CD14-positive monocyte (primary cell): ENCODE data around the gene ROBO2. TPM values are rescaled to one million over a fixed set of nuclear protein-coding genes. Genes with fewer than 3 reads are reported as not detected.

Experiments used
- DNase-seq, 3 donors: peaks; one replicate each; pipeline ENCODE4 v3.0.0-alpha.2; 2011 to 2022
- H2AFZ ChIP-seq: 2 replicates; pipeline ENCODE4 v1.6.0; 2012; ENCODE audit warnings: mild to moderate bottlenecking, low read depth, low read length, inconsistent platforms; ENCODE audit not compliant: insufficient read depth, poor library complexity, severe bottlenecking
- H3K27ac ChIP-seq, 2 donors: 1 replicate in 1 of 2; 2 replicates in 1 of 2; pipeline ENCODE4 v1.5.1; 2012 to 2013; ENCODE audit warnings: low read length in 2 of 2, control low read depth in 1 of 2, inconsistent platforms in 1 of 2, low read depth in 1 of 2, mild to moderate bottlenecking in 1 of 2
- H3K27me3 ChIP-seq, 2 donors: one replicate each; pipeline versions ENCODE4 v1.6.0 to v1.6.1; 2011 to 2013; ENCODE audit warnings: low read length in 2 of 2; ENCODE audit not compliant: control insufficient read depth in 2 of 2, insufficient read depth in 2 of 2
- H3K36me3 ChIP-seq, 2 donors: replicated peaks in 1 of 2; 1 replicate in 1 of 2; 2 replicates in 1 of 2; pipeline versions ENCODE4 v1.5.1 to v1.6.1; 2012 to 2013; ENCODE audit warnings: low read length in 2 of 2, control low read depth in 1 of 2, inconsistent platforms in 1 of 2, mild to moderate bottlenecking in 1 of 2; ENCODE audit not compliant: insufficient read depth in 2 of 2, control insufficient read depth in 1 of 2
- H3K4me1 ChIP-seq, 2 donors: 1 replicate in 1 of 2; 2 replicates in 1 of 2; pipeline versions ENCODE4 v1.5.1 to v1.6.1; 2012 to 2013; ENCODE audit warnings: low read length in 2 of 2, control low read depth in 1 of 2, inconsistent platforms in 1 of 2, mild to moderate bottlenecking in 1 of 2, moderate library complexity in 1 of 2; ENCODE audit not compliant: insufficient read depth in 2 of 2, control insufficient read depth in 1 of 2
- H3K4me2 ChIP-seq: replicated peaks from 2 replicates; pipeline ENCODE3; 2012; ENCODE audit warnings: low read length, moderate library complexity, mild to moderate bottlenecking; ENCODE audit not compliant: poor library complexity, severe bottlenecking; ENCODE audit errors: extremely low read depth
- H3K4me3 ChIP-seq, 3 experiments: fragments of 200-600 bp in 1 of 3; sonication (generic) in 1 of 3; replicated peaks in 1 of 3; 1 replicate in 2 of 3; 2 replicates in 1 of 3; pipeline ENCODE4 v1.5.1; 2011 to 2013; ENCODE audit warnings: low read length in 3 of 3, mild to moderate bottlenecking in 3 of 3, control low read depth in 2 of 3, low read depth in 2 of 3, inconsistent platforms in 1 of 3, moderate library complexity in 1 of 3
- H3K79me2 ChIP-seq: 2 replicates; pipeline ENCODE4 v1.6.0; 2012; ENCODE audit warnings: mild to moderate bottlenecking, control low read depth, inconsistent platforms, low read length, moderate library complexity; ENCODE audit not compliant: insufficient read depth
- H3K9ac ChIP-seq: 2 replicates; pipeline ENCODE4 v1.6.0; 2017; ENCODE audit warnings: low read length, mild to moderate bottlenecking; ENCODE audit not compliant: insufficient read depth, poor library complexity, severe bottlenecking
- H3K9me3 ChIP-seq, 2 donors: replicated peaks in 1 of 2; 1 replicate in 1 of 2; 2 replicates in 1 of 2; pipeline versions ENCODE4 v1.5.1 to v1.6.1; 2012 to 2013; ENCODE audit warnings: low read length in 2 of 2, control low read depth in 1 of 2; ENCODE audit not compliant: control insufficient read depth in 1 of 2, insufficient read depth in 1 of 2
- H4K20me1 ChIP-seq: 2 replicates; pipeline ENCODE4 v1.6.0; 2012; ENCODE audit warnings: mild to moderate bottlenecking, low read length, control low read depth, moderate library complexity; ENCODE audit not compliant: insufficient read depth
- H3K27ac Mint-ChIP-seq, 7 donors: one replicate each; pipeline ENCODE4 v1.8.0; 2020; ENCODE audit warnings: mild to moderate bottlenecking in 7 of 7, mixed read lengths in 7 of 7, moderate library complexity in 6 of 7, inconsistent platforms in 2 of 7
- H3K27me3 Mint-ChIP-seq, 3 donors: one replicate each; pipeline ENCODE4 v1.8.0; 2021 to 2022; ENCODE audit warnings: low read depth in 3 of 3, mild to moderate bottlenecking in 3 of 3, mixed read lengths in 3 of 3, moderate library complexity in 3 of 3, inconsistent platforms in 1 of 3
- H3K36me3 Mint-ChIP-seq, 2 donors: one replicate each; pipeline ENCODE4 v1.8.0; 2020; ENCODE audit warnings: mixed read lengths in 2 of 2, inconsistent platforms in 1 of 2, mild to moderate bottlenecking in 1 of 2
- H3K4me1 Mint-ChIP-seq: one replicate; pipeline ENCODE4 v1.8.0; 2020; ENCODE audit warnings: mild to moderate bottlenecking, mixed read lengths
- H3K4me3 Mint-ChIP-seq, 2 donors: one replicate each; pipeline ENCODE4 v1.8.0; 2020; ENCODE audit warnings: mild to moderate bottlenecking in 2 of 2, mixed read lengths in 2 of 2, moderate library complexity in 1 of 2
- H3K9me3 Mint-ChIP-seq, 7 donors: one replicate each; pipeline ENCODE4 v1.8.0; 2020 to 2022; ENCODE audit warnings: mixed read lengths in 7 of 7, mild to moderate bottlenecking in 6 of 7, moderate library complexity in 6 of 7, inconsistent platforms in 2 of 7
- CTCF ChIP-seq: fragments of 200-600 bp; IDR thresholded peaks from one replicate; pipeline ENCODE4 v1.8.0; 2022; ENCODE audit warnings: antibody characterized with exemption, mild to moderate bottlenecking
- WGBS: methylation state at CpG from one replicate; pipeline ENCODE4 v1.1.5; 2013; ENCODE audit warnings: missing lambda C conversion rate; ENCODE audit not compliant: insufficient coverage; 5-methylcytosine and 5-hydroxymethylcytosine counted together
- intact Hi-C, 2 donors: fragments of 100-400 bp; cut with micrococcal nuclease; formaldehyde crosslinking; loops; one replicate each; pipeline versions ENCODE4 v1.15.0 to v1.15.1; 2023
- polyA plus RNA-seq, 3 donors: library from polyadenylated mRNA; depleted of rRNA in 1 of 3; unstranded in 2 of 3; stranded (reverse) in 1 of 3; fragments of 300-500 nt in 2 of 3; fragments of >200 nt in 1 of 3; fragmentation: Illumina TruSeq in 2 of 3; gene quantifications; 1 replicate in 2 of 3; 2 replicates in 1 of 3; pipeline ENCODE4 v1.2.3, GENCODE V29; 2012 to 2021

Gene ROBO2
- polyA plus RNA-seq, 3 donors, result not detected

DNA sequence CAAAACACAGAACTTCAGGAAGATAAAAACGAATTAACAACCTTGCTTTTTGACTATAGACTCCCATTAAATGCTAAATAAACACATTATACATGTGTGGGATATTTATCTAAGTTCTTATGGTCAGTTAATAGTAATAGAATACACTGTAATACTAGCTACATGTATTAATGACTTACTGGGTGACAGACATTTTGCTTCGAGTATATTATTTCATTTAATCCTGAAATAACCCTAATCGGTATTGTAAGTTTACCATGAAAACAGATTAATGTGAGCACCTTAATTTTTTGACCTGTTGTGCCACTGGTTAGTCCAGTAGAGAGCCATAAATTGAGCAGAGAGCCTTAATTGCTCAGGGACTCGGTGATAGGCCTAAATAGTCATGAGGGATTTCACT lies 151.1 kb downstream of the ROBO2 start:
- intact Hi-C loops, result no loop called here
- H3K27ac Mint-ChIP-seq, result no peak overlapping the region
- DNase-seq, result no peak
- H3K27me3 ChIP-seq, result no peaks in the 10 kb centered on the region
- no peak overlapping the region for H3K9ac ChIP-seq
- H3K4me3 ChIP-seq, result no peak overlapping the region
- no peaks in the 10 kb centered on the region for H3K36me3 ChIP-seq
- no CpG with 5 or more reads among the region's 4 CpGs for WGBS
- no peaks in the 10 kb centered on the region for H3K36me3 Mint-ChIP-seq
- no peaks in the 10 kb centered on the region for H3K4me1 ChIP-seq
- peaks cover 5% of the 10 kb centered on the region for H3K4me1 Mint-ChIP-seq
- H4K20me1 ChIP-seq, result no peaks in the 10 kb centered on the region
- TF ChIP-seq CTCF, result no peak
- no peak overlapping the region for H3K27ac ChIP-seq
- H3K4me2 ChIP-seq, result no peak overlapping the region
- no peaks in the 10 kb centered on the region for H3K79me2 ChIP-seq
- H3K27me3 Mint-ChIP-seq, result no peaks in the 10 kb centered on the region
- H3K4me3 Mint-ChIP-seq, result no peak overlapping the region
- peaks cover 0 to under 1% (median 0%) of the 10 kb centered on the region in 7 donors for H3K9me3 Mint-ChIP-seq
- no peak overlapping the region for H2AFZ ChIP-seq
- H3K9me3 ChIP-seq, result no peaks in the 10 kb centered on the region

DNA sequence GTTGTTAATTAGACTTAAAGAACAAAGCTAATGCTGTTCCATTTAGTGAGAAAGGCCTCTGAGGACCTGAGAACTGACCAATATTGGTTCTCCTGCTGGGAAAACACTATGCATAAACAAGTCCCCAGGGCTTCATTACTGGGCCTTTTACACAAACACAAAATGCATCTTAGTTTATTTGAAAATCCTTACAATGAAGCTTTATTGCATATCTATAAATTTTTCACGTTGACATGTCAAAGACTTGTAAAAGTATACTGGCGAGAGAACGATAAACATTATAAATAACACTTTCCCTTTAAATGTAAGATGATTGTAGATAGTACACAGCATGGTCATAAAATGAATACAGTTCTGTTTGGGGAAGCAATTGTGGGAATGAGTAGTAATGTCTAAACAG lies 151.7 kb downstream of the ROBO2 start:
- no peak overlapping the region for H3K4me3 ChIP-seq
- Mint-ChIP-seq H3K27ac (no peak overlapping the region), H3K9me3 (no peaks in the 10 kb centered on the region), H3K4me1 (peaks cover 3% of the 10 kb centered on the region), H3K4me3 (no peak overlapping the region), H3K27me3 (no peaks in the 10 kb centered on the region), H3K36me3 (no peaks in the 10 kb centered on the region)
- no peaks in the 10 kb centered on the region for H3K36me3 ChIP-seq
- no CpG with 5 or more reads among the region's 3 CpGs for WGBS
- no peak for TF ChIP-seq CTCF
- H3K27me3 ChIP-seq, result no peaks in the 10 kb centered on the region
- H2AFZ ChIP-seq, result no peak overlapping the region
- no peaks in the 10 kb centered on the region for H3K9me3 ChIP-seq
- intact Hi-C loops, result no loop called here
- H3K4me1 ChIP-seq, result no peaks in the 10 kb centered on the region
- no peak for DNase-seq
- H4K20me1 ChIP-seq, result no peaks in the 10 kb centered on the region
- no peak overlapping the region for H3K27ac ChIP-seq
- no peaks in the 10 kb centered on the region for H3K79me2 ChIP-seq
- H3K4me2 ChIP-seq, result no peak overlapping the region
- H3K9ac ChIP-seq, result no peak overlapping the region
